HepG2 (cell line): ENCODE measurements around the gene TRAPPC12. TPM values are rescaled to one million over a fixed set of nuclear protein-coding genes. Genes with fewer than 3 reads are reported as not detected.
A peak's percentile ranks its signal among the peaks of the same experiment; 100 is the strongest.

Experiments
- CBX5 ChIP-seq: sonication (generic); formaldehyde crosslinking; IDR thresholded peaks from 2 replicates; pipeline ENCODE4 v1.4.0; 2020; ENCODE audit warnings: missing genetic modification reagents, borderline replicate concordance
- CERS6 ChIP-seq: sonication (generic); formaldehyde crosslinking; IDR thresholded peaks from 2 replicates; pipeline ENCODE4 v1.5.0; 2020; ENCODE audit warnings: missing genetic modification reagents
- ETV5 ChIP-seq: IDR thresholded peaks from 2 replicates; pipeline ENCODE4 v1.6.1; 2018; ENCODE audit warnings: missing biosample characterization, missing genetic modification reagents, inconsistent platforms, borderline replicate concordance
- HCFC1 ChIP-seq: fragments of 150-350 bp; IDR thresholded peaks from 2 replicates; pipeline ENCODE4 v1.6.1; 2014; ENCODE audit warnings: low read depth, low read length
- HINFP ChIP-seq: sonication (generic); formaldehyde crosslinking; IDR thresholded peaks from 2 replicates; pipeline ENCODE4 v1.4.0; 2020; ENCODE audit warnings: low read depth, mild to moderate bottlenecking, missing genetic modification reagents
- KDM1A ChIP-seq: IDR thresholded peaks from 2 replicates; pipeline ENCODE4 v1.6.1; 2016; ENCODE audit warnings: missing compliant biosample characterization
- MEF2D ChIP-seq: sonication (generic); formaldehyde crosslinking; IDR thresholded peaks from 2 replicates; pipeline ENCODE4 v1.5.1; 2020; ENCODE audit warnings: mild to moderate bottlenecking, missing genetic modification reagents
- MEIS2 ChIP-seq: sonication (generic); formaldehyde crosslinking; IDR thresholded peaks from 2 replicates; pipeline ENCODE4 v1.9.0; 2021; ENCODE audit warnings: mild to moderate bottlenecking, missing genetic modification reagents
- MTF2 ChIP-seq: sonication (generic); formaldehyde crosslinking; IDR thresholded peaks from 2 replicates; pipeline ENCODE4 v1.5.0; 2020; ENCODE audit warnings: missing genetic modification reagents, borderline replicate concordance
- MYC ChIP-seq: sonication (generic); formaldehyde crosslinking; IDR thresholded peaks from 2 replicates; pipeline ENCODE4 v1.9.0; 2021; ENCODE audit warnings: missing genetic modification reagents, borderline replicate concordance
- POLR2AphosphoS2 ChIP-seq: IDR thresholded peaks from 2 replicates; pipeline ENCODE4 v1.6.1; 2011; ENCODE audit warnings: low read depth, low read length, improper control_type of control experiment
- SALL1 ChIP-seq: sonication (generic); formaldehyde crosslinking; IDR thresholded peaks from 2 replicates; pipeline ENCODE4 v1.8.0; 2022; ENCODE audit warnings: mild to moderate bottlenecking, missing genetic modification reagents
- SIX1 ChIP-seq: sonication (generic); formaldehyde crosslinking; IDR thresholded peaks from 2 replicates; pipeline ENCODE4 v1.4.0; 2020; ENCODE audit warnings: missing genetic modification reagents, borderline replicate concordance
- SIX4 ChIP-seq: sonication (generic); formaldehyde crosslinking; IDR thresholded peaks from 2 replicates; pipeline ENCODE4 v1.4.0; 2020; ENCODE audit warnings: missing genetic modification reagents
- SP1 ChIP-seq, 2 experiments: fragments of 450-650 bp in 1 of 2; sonication (generic) in 1 of 2; formaldehyde crosslinking in 1 of 2; IDR thresholded peaks; 2 replicates each; pipeline versions ENCODE4 v1.4.0 to v1.6.1; 2016 to 2020; ENCODE audit warnings: missing genetic modification reagents in 1 of 2
- ZGPAT ChIP-seq: IDR thresholded peaks from 2 replicates; pipeline ENCODE4 v1.6.1; 2016; ENCODE audit warnings: mild to moderate bottlenecking
- ZMYM4 ChIP-seq: sonication (generic); formaldehyde crosslinking; IDR thresholded peaks from 2 replicates; pipeline ENCODE4 v1.8.1; 2023; ENCODE audit warnings: mild to moderate bottlenecking, missing genetic modification reagents
- ZNF205 ChIP-seq: IDR thresholded peaks from 2 replicates; pipeline ENCODE4 v1.6.1; 2018; ENCODE audit warnings: missing biosample characterization, missing genetic modification reagents
- ZNF232 ChIP-seq: sonication (generic); formaldehyde crosslinking; IDR thresholded peaks from 2 replicates; pipeline ENCODE4 v1.4.0; 2020; ENCODE audit warnings: missing genetic modification reagents, borderline replicate concordance
- ZNF264 ChIP-seq: sonication (generic); formaldehyde crosslinking; IDR thresholded peaks from 2 replicates; pipeline ENCODE4 v1.4.0; 2020; ENCODE audit warnings: missing genetic modification reagents
- ZNF615 ChIP-seq: sonication (generic); formaldehyde crosslinking; IDR thresholded peaks from 2 replicates; pipeline ENCODE4 v1.5.0; 2020; ENCODE audit warnings: mild to moderate bottlenecking, missing genetic modification reagents, borderline replicate concordance
- ZNF616 ChIP-seq: sonication (generic); formaldehyde crosslinking; IDR thresholded peaks from 2 replicates; pipeline ENCODE4 v1.5.0; 2020; ENCODE audit warnings: low read depth, mild to moderate bottlenecking, missing genetic modification reagents
- ZNF704 ChIP-seq: sonication (generic); formaldehyde crosslinking; IDR thresholded peaks from 2 replicates; pipeline ENCODE4 v1.8.1; 2023; ENCODE audit warnings: mild to moderate bottlenecking, inconsistent platforms, moderate library complexity, missing genetic modification reagents, borderline replicate concordance
- ZNF850 ChIP-seq: sonication (generic); formaldehyde crosslinking; conservative IDR thresholded peaks from 2 replicates; pipeline ENCODE4 v1.9.0; 2021; ENCODE audit warnings: mild to moderate bottlenecking, missing genetic modification reagents
- ZSCAN21 ChIP-seq: sonication (generic); formaldehyde crosslinking; IDR thresholded peaks from 2 replicates; pipeline ENCODE4 v1.8.0; 2022; ENCODE audit warnings: mild to moderate bottlenecking, missing genetic modification reagents, moderate library complexity, borderline replicate concordance
- ZSCAN25 ChIP-seq: sonication (generic); formaldehyde crosslinking; IDR thresholded peaks from 2 replicates; pipeline ENCODE4 v1.8.0; 2022; ENCODE audit warnings: mild to moderate bottlenecking, missing genetic modification reagents
- polyA plus RNA-seq, 8 experiments: library from polyadenylated mRNA; depleted of rRNA in 3 of 8; stranded (reverse) in 7 of 8; unstranded in 1 of 8; fragments of >200 nt; fragmentation: Illumina TruSeq in 4 of 8; extraction: Trizol in 4 of 8; gene quantifications; 2 replicates each; pipeline versions ENCODE4 v1.2.1 to v1.2.3, GENCODE V29; 2011 to 2016; ENCODE audit warnings: low read depth in 4 of 8, missing spikeins in 1 of 8, mixed read lengths in 1 of 8; ENCODE audit not compliant: insufficient read depth in 1 of 8
- total RNA-seq, 5 experiments: library from RNA; depleted of rRNA; stranded (reverse); fragments of >200 nt; fragmentation: Illumina TruSeq; extraction: Trizol; gene quantifications; 2 replicates each; pipeline ENCODE4 v1.2.3, GENCODE V29; 2016; ENCODE audit warnings: low read depth in 1 of 5

TRAPPC12 gene
- total and polyA plus RNA-seq, 2 of the 13 experiments (the other 11 are each of a cell fraction or from before 2014, with no cell fraction given), result 46.4 to 97.7 TPM

GRCh38 chr2:3518496-3519254 is 139.2 kb downstream of the TRAPPC12 start (continued):
- TF ChIP-seq ZNF616 (CRISPR knock-in tag) (peak; percentile 51; the same call in 1 of the 2 replicates), SALL1 (peak; percentile 55; the same call in 1 of the 2 replicates), ZNF704 (CRISPR knock-in tag) (no peak), ZSCAN21 (CRISPR knock-in tag) (no peak; the same call in 1 of the 2 replicates), MTF2 (CRISPR knock-in tag) (no peak), KDM1A (CRISPR knock-in tag) (no peak), ZMYM4 (CRISPR knock-in tag) (no peak; the same call in 1 of the 2 replicates), ETV5 (CRISPR knock-in tag) (peak; percentile 24; the same call in 1 of the 2 replicates), CERS6 (CRISPR knock-in tag) (0 out of 2 replicates have a peak, but pooled peaks have one; percentile 63), MEF2D (peak; percentile 82), SIX4 (CRISPR knock-in tag) (no peak), ZNF205 (CRISPR knock-in tag) (no peak), MYC (no peak; the same call in 1 of the 2 replicates), POLR2AphosphoS2 (no peak), ZNF232 (CRISPR knock-in tag) (peak; percentile 87), ZNF615 (CRISPR knock-in tag) (no peak), ZNF850 (CRISPR knock-in tag) (no peak; the same call in 1 of the 2 replicates), ZNF264 (CRISPR knock-in tag) (peak; percentile 75), MEIS2 (CRISPR knock-in tag) (peak; percentile 49; the same call in 1 of the 2 replicates), ZSCAN25 (CRISPR knock-in tag) (peak; percentile 71; the same call in 1 of the 2 replicates), SP1 (IDR thresholded peaks at IDR 0.05) (no peak), SP1 (CRISPR knock-in tag; IDR thresholded peaks at IDR 0.05) (no peak; the same call in 1 of the 2 replicates), SIX1 (CRISPR knock-in tag) (no peak), CBX5 (CRISPR knock-in tag) (no peak; the same call in 1 of the 2 replicates), HINFP (CRISPR knock-in tag) (0 out of 2 replicates have a peak, but pooled peaks have one; percentile 47), HCFC1 (no peak; the same call in 1 of the 2 replicates), ZGPAT (CRISPR knock-in tag) (no peak; the same call in 1 of the 2 replicates)
